ENCODE results near the gene IQCE.

IQCE gene

GRCh38 chr7:2637066-2637471 is 78.3 kb downstream of the IQCE start:
- no peak for DNase-seq

DNA sequence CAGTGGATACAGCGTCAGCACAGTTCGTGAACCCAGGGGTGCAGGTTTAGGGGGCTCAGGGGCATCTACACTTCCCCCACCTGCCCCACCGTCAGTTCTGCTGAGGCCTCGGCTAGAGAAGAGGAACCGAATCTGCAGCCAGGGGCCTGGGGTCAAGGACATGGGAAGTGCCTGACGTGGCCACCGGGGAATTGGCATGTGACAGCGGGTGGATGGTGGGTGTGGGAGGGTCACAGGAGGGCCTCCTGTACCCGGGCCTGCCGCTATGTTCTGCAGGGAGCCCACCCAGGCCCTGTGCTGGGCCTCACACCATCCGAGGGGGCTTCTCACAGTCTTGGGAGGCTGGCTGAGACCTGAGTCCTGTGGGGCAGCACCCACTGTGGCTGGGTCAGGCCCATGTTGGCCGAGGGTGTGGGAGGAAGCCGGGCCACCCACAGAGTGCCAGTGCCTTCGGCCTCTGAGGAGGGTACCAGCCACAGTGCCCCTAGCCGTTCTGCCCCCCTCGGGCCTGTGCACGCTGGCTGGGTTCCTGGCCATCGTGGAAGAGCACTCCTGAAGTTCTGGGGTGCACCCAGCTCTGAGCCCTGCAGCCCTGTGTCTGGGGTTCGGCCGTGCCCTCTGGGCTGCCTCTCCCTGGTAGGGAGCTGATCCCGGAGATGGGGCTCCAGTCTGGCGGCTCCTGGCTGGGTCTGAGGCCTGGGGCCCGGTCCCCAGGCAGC is 78.9 kb downstream of the IQCE start:
- DNase-seq, result peak; percentile 63

DNA sequence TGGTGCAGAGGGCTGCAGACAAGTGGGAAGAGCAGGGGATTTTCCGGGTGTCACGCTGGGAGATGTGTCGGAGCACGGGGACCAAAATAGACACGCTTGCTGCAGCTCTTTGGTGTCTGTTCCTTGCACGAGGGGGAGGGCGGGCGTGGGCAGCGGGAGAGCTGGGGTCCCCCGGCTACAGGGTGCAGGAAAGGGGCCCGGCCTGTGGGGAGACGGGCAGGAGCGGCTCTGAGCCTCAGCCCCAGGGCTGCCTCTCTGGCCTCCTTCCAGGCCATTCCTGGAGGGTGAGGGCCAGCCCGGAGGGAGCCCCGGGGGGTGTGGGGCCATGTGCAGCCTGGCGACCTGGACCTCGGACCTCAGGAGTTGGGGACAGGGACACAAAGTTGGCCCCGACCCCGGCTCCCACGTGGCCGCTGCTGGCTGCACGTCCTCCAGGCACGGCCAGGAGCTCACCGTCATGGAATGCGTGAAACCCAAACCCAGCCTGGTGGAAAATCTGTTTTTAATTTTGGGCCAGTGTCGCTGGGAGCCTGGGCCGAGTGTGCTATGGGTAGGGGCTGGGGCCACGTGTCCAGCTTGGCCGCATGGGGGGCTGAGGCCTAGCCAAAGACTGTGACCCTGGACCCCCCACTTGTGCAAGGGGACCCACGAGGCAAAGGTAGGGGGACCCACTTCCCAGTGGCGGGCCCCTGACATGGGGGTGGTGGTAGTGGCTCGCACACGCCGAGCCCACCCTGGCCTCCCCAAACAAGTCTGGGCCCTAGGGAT is 79.6 kb downstream of the IQCE start:
- peak; percentile 86 for DNase-seq

DNA sequence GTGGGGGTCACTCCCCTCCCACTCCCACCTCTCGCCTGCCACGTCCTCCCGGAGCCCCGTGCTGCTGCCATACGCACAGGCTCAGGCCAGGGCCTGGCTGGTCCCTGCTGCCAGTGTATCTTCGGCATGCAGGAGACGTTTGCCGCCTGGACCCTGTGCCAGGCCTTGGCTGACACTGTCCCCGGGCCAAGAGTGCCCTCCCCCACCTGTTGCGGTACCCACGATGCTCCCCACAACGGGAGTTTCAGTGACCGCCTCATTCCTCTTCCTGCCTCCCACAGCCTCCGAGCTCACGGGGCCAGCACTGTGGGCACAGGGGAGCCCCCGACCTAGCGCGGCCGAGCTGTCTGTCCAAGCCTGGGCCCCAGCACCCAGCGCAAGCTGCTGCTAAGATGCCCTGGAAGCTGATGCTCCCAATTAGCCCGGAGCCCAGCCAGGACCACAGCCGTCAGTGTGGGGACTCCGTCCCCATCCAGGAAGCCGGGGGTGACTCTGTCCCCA is 80.5 kb downstream of the IQCE start:
- DNase-seq, result no peak

DNA sequence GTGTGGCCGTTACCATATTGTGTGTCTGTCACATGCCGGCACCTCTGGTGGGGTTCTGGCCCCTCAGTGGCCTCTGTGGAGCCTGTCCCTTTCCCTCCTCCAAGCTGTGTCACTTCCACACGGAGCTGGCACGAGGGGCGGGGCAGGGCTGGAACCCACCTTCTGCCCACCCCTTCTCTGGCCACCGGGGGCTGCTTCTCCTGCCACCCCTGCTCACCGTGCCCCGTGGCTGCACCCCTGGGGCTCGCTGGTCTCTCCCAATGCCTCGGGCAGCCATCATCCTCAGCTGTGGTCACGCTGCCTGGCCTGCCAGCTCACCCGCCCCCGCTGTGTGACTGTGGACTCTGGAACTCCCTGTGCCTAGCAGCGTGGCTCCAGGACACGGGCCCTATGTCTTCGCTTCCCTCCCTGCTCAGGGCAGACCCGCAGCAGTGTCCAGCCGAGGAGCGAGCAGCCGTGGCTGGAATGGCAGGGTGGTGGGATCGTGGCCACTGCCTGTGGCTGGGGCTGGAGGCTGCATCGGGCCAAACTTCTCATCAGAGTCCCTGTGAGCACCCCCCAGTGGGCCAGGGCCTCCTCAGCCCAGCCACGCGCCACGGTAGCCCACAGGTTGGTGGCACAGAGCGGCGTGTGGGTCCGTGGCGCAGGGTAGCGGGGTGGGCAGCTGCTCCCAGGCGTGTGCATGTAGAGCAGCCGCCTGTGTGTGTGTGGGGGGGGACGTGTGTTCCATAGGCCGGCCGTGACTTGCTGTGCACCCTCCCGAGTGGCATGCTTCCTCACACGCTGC is 81.1 kb downstream of the IQCE start:
- DNase-seq, result no peak

GRCh38 chr7:2640482-2640830 is 81.7 kb downstream of the IQCE start:
- peak; percentile 60 for DNase-seq

DNA sequence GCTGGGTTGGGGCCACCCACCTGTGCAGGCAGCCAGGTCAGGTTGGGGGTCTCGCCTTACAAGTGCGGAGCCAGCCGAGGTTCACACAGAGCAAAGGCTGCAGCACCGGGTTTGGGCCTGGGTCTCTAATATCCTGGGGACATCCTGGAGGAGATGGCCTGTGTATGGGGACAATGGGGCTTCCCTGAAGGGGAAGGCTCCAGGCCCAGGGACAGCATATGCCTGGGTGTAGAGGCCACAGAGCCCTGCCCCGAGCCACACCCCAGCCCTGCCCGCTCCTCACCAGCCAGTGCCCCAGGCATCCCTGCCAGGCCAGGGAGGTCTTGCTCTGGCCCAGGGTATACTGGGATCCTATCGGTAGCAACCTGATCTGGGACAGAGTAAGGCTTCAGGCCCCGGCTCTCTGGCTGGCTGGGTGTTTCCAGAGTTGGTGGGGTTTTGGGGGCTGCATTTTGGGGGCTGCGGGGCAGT is 82.1 kb downstream of the IQCE start:
- DNase-seq, result peak; percentile 51

GRCh38 chr7:2641406-2642393 is 82.9 kb downstream of the IQCE start:
- peak; percentile 96 for DNase-seq

DNA sequence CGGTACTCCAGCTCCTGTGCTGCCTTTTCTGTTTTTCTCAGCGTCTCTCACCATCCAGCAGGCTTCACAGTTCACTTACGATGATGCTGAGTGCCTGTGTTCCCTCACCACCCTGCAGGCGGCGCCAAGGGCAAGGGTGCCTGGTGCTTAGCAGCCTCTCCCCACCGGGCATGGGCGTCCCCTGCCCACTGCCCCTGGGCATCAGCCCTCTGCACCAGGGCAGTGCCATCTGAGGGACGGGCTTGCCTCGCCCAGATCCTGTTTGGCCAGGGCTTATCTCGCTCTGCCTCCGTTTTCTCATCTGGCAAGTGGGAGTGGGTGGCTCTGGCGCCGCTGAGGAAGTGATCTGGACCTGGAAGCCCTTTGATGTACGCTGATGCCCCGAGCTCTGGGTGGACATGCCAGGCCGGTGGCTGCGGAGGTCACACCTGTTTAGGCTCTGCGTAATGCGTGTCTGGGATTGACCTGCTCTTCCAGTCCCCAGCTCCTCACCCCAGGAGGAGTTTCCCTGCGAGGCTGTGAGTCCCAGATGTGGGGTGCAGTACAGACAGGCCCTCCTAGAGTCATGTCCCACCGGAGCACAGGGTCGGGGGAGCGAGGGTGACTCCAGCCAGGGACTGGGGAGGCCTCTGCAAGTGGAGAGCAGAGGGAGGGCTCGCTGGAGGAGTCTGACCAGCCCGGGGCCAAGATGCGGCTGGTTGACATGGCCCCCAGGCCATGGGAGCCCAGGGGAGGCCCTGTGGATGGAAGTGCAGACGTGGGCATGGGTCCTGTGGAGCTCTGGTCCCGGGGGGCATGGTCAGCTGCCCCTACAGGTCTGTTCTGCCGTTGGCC is 84.8 kb downstream of the IQCE start:
- no peak for DNase-seq

- DNase-seq, result no peak
These were observed 85.4 kb downstream of the IQCE start for GRCh38 chr7:2644220-2644561.

DNA sequence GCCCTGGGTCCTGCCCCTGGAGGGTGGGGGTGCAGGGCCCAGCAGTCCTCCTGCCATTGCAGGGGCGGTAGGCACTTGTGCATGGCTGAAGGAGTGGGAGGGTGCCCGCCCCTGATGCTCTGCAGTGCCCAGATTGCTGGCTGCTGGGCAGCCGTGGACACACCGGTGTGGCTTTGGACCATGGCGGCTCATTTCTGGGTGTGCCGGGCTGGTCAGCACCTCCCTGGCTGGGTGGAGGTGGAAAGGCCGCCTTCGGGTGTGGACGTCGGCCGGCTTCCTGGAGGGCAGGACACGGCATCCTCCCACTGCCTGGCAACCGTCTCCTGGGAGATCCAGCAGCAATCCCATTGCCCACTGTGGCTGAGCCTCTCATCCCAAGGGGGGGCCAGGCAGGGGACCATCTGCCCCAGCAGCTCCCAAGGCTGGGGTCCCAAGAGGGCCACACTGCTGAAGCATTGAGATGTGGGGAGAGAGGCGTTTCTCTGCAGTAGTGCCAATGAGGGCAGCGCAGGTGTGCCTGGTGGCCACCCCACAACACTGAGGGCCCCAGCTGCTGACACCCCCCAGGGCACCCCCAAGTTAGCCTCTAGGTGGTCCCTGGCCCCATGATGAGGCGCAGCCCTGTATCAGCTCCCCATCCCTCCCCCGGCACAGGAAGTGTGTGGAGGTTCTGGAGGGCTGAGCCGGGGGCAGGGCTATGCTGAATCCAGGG is 85.9 kb downstream of the IQCE start:
- no peak for DNase-seq

DNA sequence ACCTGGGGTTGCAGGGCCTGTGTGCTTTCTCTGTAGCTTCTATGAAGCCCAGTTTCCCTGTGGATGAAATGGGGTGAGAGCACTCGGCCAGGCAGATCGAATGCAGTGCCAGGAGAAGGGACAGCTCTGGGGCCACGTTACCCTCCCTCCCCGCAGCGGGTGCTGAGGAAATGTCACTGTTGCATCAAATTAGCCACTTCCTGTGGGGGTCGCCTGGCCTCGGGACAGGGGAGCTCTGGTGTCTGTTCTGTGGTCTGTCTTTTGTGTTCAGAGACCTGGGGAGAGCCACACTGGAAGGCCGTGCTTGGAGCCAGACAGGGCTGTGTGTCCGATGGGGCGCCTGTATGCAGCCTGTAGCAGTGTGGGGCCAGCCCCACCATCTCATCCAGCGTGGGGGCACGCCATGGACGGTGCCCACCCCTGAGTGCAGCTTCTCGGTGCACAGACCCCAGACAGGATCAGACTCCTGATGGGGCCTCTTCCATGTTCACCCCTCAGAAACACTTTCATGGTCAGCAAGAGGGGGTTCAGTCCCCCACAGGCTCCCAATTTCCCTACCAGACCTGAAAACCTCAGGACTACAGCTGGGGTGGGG is 86.6 kb downstream of the IQCE start:
- DNase-seq, result no peak

GRCh38 chr7:2646336-2646679 is 87.5 kb downstream of the IQCE start:
- no peak for DNase-seq

- no peak for DNase-seq
These were observed 88.1 kb downstream of the IQCE start for GRCh38 chr7:2646680-2647571.

- no peak for DNase-seq
These were observed 88.9 kb downstream of the IQCE start for GRCh38 chr7:2647594-2648172.

DNA sequence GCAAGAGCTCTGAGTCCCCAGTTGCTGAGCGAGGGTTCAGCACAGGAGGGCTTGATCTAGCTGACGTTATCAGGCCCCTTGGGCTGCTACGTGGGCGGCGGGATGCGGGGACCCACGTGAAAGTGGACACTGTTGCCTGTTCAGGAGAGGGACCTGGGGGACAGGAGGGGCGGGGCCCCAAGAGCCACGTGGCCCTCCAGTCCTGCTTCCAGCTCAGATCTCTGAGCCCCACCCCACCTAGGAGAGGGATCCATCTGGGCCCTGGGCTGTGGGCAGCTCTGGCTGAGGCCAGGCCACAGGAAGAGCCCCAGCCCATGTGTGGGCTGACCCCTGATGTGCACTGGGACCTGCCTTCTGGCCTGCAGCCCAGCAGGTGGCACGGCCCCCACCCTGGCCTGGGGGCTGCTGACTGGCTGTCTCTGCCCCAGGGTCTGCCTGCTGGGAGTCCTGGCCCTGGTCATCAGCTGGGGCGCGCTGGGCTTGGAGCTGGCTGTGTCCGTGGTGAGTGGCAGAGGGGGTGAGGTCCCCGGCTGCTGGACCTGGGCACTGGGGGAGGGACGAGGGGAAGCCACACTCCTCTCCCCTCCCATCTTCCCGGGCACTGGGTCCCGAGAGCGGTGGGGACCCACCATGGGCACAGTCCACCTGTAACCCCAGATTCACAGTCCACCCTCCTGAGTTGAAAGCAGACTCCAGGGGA is 90.5 kb downstream of the IQCE start:
- DNase-seq, result no peak

GRCh38 chr7:2649991-2650390 is 91.2 kb downstream of the IQCE start:
- DNase-seq, result no peak

DNA sequence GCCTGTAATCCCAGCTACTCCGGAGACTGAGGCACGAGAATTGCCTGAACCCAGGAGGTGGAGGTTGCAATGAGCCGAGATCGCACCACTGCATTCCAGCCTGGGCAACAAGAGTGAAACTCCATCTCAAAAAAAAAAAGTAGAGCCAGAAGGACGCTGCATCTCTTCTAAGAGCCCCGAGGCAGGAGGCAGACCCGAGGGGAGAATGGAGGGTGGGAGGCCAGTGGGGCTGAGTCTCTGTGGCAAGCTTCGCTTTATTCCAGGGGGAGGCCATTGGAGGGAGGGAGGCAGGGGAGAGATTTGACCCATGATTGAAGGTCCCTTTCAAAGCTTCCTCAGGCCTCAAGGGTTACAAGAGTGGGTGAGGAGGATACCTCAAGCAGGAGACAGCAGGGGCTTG is 91.7 kb downstream of the IQCE start:
- DNase-seq, result no peak

Data from right hindlimb (tissue), 1 donor.